HepG2 (cell line): ENCODE data around the gene TMEM217. TPM values are rescaled to one million over a fixed set of nuclear protein-coding genes. Genes with fewer than 3 reads are reported as not detected.

Experiments used
- ATAC-seq: fragments of 200-7000 bp; cut with Tn5 transposase; 3 replicates; pipeline ENCODE4 v1.9.1; 2020; ENCODE audit warnings: mild to moderate bottlenecking, moderate library complexity
- BruUV-seq: library from RNA; stranded (reverse); fragments of 400-500 nt; replicated peaks from 2 replicates; lab custom pipeline; 2021; lab: Mats Ljungman, UMichigan
- CTCF ChIA-PET: fragments of 300-600 bp; formaldehyde crosslinking; extraction: SDS; loops from one replicate; lab custom pipeline; 2021; ENCODE audit warnings: low total read pairs, inconsistent platforms, low intra/inter-chr PET ratio; lab: Yijun Ruan, JAX
- POLR2A ChIA-PET: fragments of 350-600 bp; sonication (Branson Sonifier 250); formaldehyde crosslinking; loops from one replicate; lab custom pipeline; 2020; ENCODE audit warnings: antibody characterized with exemption, inconsistent platforms; lab: Yijun Ruan, JAX
- DNase-seq: peaks from one replicate; pipeline ENCODE4 v3.0.0-alpha.2; 2015; ENCODE audit warnings: low spot score
- FAIRE-seq: peaks from 3 replicates; lab custom pipeline; 2011; peaks lifted over from hg19 to GRCh38; lab: Jason Lieb, UNC
- H2AFZ ChIP-seq: one replicate; pipeline ENCODE4 v1.6.1; 2011; ENCODE audit warnings: low read length, inconsistent platforms
- H3K27ac ChIP-seq: fragments of 300-600 bp; 3 replicates; pipeline ENCODE4 v1.8.0; 2011; ENCODE audit warnings: mixed run types, mild to moderate bottlenecking, mixed read lengths, low read length, inconsistent platforms; ENCODE audit not compliant: insufficient read depth; ENCODE audit errors: extremely low read length
- H3K27me3 ChIP-seq, 2 experiments: fragments of 200-600 bp in 1 of 2; 2 replicates in 1 of 2; 3 replicates in 1 of 2; pipeline versions ENCODE4 v1.6.0 to v1.8.0; 2011; ENCODE audit warnings: low read length in 2 of 2, mild to moderate bottlenecking in 2 of 2, moderate library complexity in 2 of 2, inconsistent platforms in 1 of 2; ENCODE audit not compliant: insufficient read depth in 2 of 2, control insufficient read depth in 1 of 2
- H3K36me3 ChIP-seq, 2 experiments: fragments of 200-600 bp in 1 of 2; replicated peaks in 1 of 2; 2 replicates in 1 of 2; 3 replicates in 1 of 2; pipeline versions ENCODE4 v1.5.1 to v1.8.0; 2011; ENCODE audit warnings: low read length in 2 of 2, inconsistent platforms in 1 of 2; ENCODE audit not compliant: insufficient read depth in 2 of 2, control insufficient read depth in 1 of 2
- H3K4me1 ChIP-seq: 2 replicates; pipeline ENCODE4 v1.5.1; 2012; ENCODE audit warnings: low read length, inconsistent platforms; ENCODE audit not compliant: insufficient read depth
- H3K4me2 ChIP-seq: 2 replicates; pipeline ENCODE4 v1.6.0; 2011; ENCODE audit warnings: low read depth, low read length, inconsistent platforms
- H3K4me3 ChIP-seq, 3 experiments: fragments of 200-600 bp in 1 of 3; sonication (generic), shearing (Covaris generic) in 1 of 3; replicated peaks in 1 of 3; 2 replicates each; pipeline ENCODE4 v1.5.1; 2011 to 2016; ENCODE audit warnings: low read length in 3 of 3, inconsistent platforms in 2 of 3, low read depth in 2 of 3, mild to moderate bottlenecking in 2 of 3, control low read depth in 1 of 3, mixed read lengths in 1 of 3; ENCODE audit not compliant: insufficient read depth in 1 of 3
- H3K79me2 ChIP-seq: one replicate; pipeline ENCODE4 v1.6.1; 2011; ENCODE audit warnings: low read length, inconsistent platforms; ENCODE audit not compliant: insufficient read depth
- H3K9ac ChIP-seq: 2 replicates; pipeline ENCODE4 v1.6.0; 2011; ENCODE audit warnings: mild to moderate bottlenecking, low read depth, low read length, inconsistent platforms; ENCODE audit not compliant: insufficient read depth
- H3K9me3 ChIP-seq: 2 replicates; pipeline ENCODE4 v1.5.1; 2012; ENCODE audit warnings: mild to moderate bottlenecking, low read length
- H4K20me1 ChIP-seq: 2 replicates; pipeline ENCODE4 v1.6.0; 2011; ENCODE audit warnings: inconsistent platforms, mild to moderate bottlenecking, low read length, moderate library complexity; ENCODE audit not compliant: insufficient read depth
- AGO2 ChIP-seq: fragments of 200-400 bp; formaldehyde crosslinking; optimal IDR thresholded peaks from 2 replicates; pipeline ENCODE3; 2017; ENCODE audit warnings: mild to moderate bottlenecking, low read depth, low read length, moderate library complexity
- ZNF670 ChIP-seq: sonication (generic); formaldehyde crosslinking; IDR thresholded peaks from 2 replicates; pipeline ENCODE4 v1.8.0; 2022; ENCODE audit warnings: mild to moderate bottlenecking, missing genetic modification reagents, borderline replicate concordance
- ZNF770 ChIP-seq: sonication (generic); formaldehyde crosslinking; IDR thresholded peaks from 2 replicates; pipeline ENCODE4 v1.5.0; 2020; ENCODE audit warnings: mild to moderate bottlenecking, missing genetic modification reagents
- WGBS: methylation state at CpG from one replicate; pipeline ENCODE4 v1.1.6; 2017; ENCODE audit warnings: low lambda C conversion rate; 5-methylcytosine and 5-hydroxymethylcytosine counted together
- in situ Hi-C: cut with HindIII; loops from 2 replicates; pipeline ENCODE4 v1.10.0; 2017; ENCODE audit warnings: low pct_unique_long_range_greater_than_20kb; ENCODE audit not compliant: extremely low pct_ligation_motif_present
- intact Hi-C: fragments of 100-400 bp; cut with micrococcal nuclease; formaldehyde crosslinking; loops from one replicate; pipeline ENCODE4 v1.10.0; 2022; ENCODE audit not compliant: unreplicated experiment
- polyA plus RNA-seq, 8 experiments: library from polyadenylated mRNA; depleted of rRNA in 3 of 8; stranded (reverse) in 7 of 8; unstranded in 1 of 8; fragments of >200 nt; fragmentation: Illumina TruSeq in 4 of 8; extraction: Trizol in 4 of 8; gene quantifications; 2 replicates each; pipeline versions ENCODE4 v1.2.1 to v1.2.3, GENCODE V29; 2011 to 2016; ENCODE audit warnings: low read depth in 4 of 8, missing spikeins in 1 of 8, mixed read lengths in 1 of 8; ENCODE audit not compliant: insufficient read depth in 1 of 8
- total RNA-seq, 5 experiments: library from RNA; depleted of rRNA; stranded (reverse); fragments of >200 nt; fragmentation: Illumina TruSeq; extraction: Trizol; gene quantifications; 2 replicates each; pipeline ENCODE4 v1.2.3, GENCODE V29; 2016; ENCODE audit warnings: low read depth in 1 of 5
- TF ChIP-seq, protein P1 (sequence below): sonication (generic); formaldehyde crosslinking; IDR thresholded peaks from 2 replicates; pipeline ENCODE4 v1.8.1; 2023; ENCODE audit warnings: mild to moderate bottlenecking, missing genetic modification reagents, borderline replicate concordance

The TMEM217 gene
- total and polyA plus RNA-seq, 2 of the 13 experiments (the other 11 are each of a cell fraction or from before 2014, with no cell fraction given), result 2.3 to 3.4 TPM

- WGBS, result 83% methylated on average over 8 of the region's 8 CpGs
- in situ Hi-C loops, result loop anchor here (10.0 kb wide), 1 partner anchor 153 kb away; no protein-coding TSS in a partner anchor
- TF ChIP-seq AGO2, result no peak
- TF ChIP-seq, protein P1, sequence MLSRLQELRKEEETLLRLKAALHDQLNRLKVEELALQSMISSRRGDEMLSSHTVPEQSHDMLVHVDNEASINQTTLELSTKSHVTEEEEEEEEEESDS (CRISPR knock-in tag), result no peak
- TF ChIP-seq ZNF670 (CRISPR knock-in tag), result no peak
- peak; percentile 59; the same call in 1 of the 2 replicates for TF ChIP-seq ZNF770 (CRISPR knock-in tag)
- no peak for DNase-seq
- H3K27me3 ChIP-seq, result no peaks in the 10 kb centered on the region
- peaks cover 12 to 24% of the 10 kb centered on the region in 2 experiments for H3K36me3 ChIP-seq
- H3K4me3 ChIP-seq, result no peak overlapping the region
- H3K4me1 ChIP-seq, result peaks cover 20% of the 10 kb centered on the region
- FAIRE-seq, result no peak
- H3K4me2 ChIP-seq, result no peak overlapping the region
- H3K9me3 ChIP-seq, result no peaks in the 10 kb centered on the region
- H4K20me1 ChIP-seq, result peaks cover 35% of the 10 kb centered on the region
- H2AFZ ChIP-seq, result no peak overlapping the region
- intact Hi-C loops, result no loop called here
- no peak overlapping the region for H3K27ac ChIP-seq
- H3K9ac ChIP-seq, result no peak overlapping the region
- ChIA-PET CTCF (interaction anchor here (1.2 to 1.3 kb wide), 2 partner anchors 127 to 160 kb away, joined by 4 read pairs; no protein-coding TSS in a partner anchor), POLR2A (interaction anchor here (0.9 to 3.4 kb wide), 4 partner anchors 27 to 134 kb away, joined by 3 to 35 read pairs (median 7); no protein-coding TSS in a partner anchor)
- peaks cover 10% of the 10 kb centered on the region for H3K79me2 ChIP-seq
- BruUV-seq, result no TSS peak
- peak; percentile 13 for ATAC-seq
Measured at GRCh38 chr6:37177935-37178517, 79.9 kb downstream of the TMEM217 start.
